Measurements from ENCODE around the gene SEC16A.

DNA sequence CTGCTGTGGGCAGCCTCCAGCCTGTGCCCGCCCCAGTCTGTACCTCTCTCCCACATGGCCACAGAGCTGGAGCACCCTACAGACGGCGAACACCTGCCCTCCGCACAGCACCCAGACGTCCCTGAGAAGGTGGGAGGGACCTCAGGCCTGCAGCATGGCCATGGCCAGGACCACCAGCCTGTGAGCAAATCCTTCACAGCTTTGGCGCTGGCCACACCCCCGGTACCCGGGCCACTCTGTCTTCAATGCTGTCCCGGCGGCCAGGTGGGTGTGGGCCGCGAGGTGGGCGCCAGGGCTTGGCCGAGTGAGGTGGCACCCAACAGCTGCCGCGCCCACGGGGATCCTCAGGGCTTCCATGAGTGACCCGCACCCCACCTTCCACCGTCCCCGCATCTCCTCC lies 44.3 kb upstream of the SEC16A start:
- TF ChIP-seq YY1 (IDR thresholded peaks at IDR 0.05; ENCODE audit: insufficient read depth, insufficient read length) (no peak), SUZ12 (IDR thresholded peaks at IDR 0.05; ENCODE audit: extremely low read depth, insufficient read depth, insufficient read length) (no peak)
